Calu3 (cell line): Measurements from ENCODE around the gene TEAD4. TPM values are rescaled to one million over a fixed set of nuclear protein-coding genes. Genes with fewer than 3 reads are reported as not detected.

Experiments
- BruUV-seq: library from RNA; stranded (reverse); fragments of 400-500 nt; replicated peaks from 2 replicates; lab custom pipeline; 2021; lab: Mats Ljungman, UMichigan
- CTCF ChIA-PET: fragments of 300-600 bp; sonication (Branson Sonifier 250); formaldehyde crosslinking; loops from one replicate; lab custom pipeline; 2022; ENCODE audit warnings: antibody characterized with exemption; lab: Charles Lee
- DNase-seq: peaks from one replicate; pipeline ENCODE4 v3.0.0; 2022
- H3K27ac Mint-ChIP-seq: one replicate; pipeline ENCODE4 v1.8.0; 2022; ENCODE audit warnings: mixed read lengths; ENCODE audit not compliant: unreplicated experiment
- H3K27me3 Mint-ChIP-seq: one replicate; pipeline ENCODE4 v1.8.0; 2022; ENCODE audit warnings: mixed read lengths; ENCODE audit not compliant: unreplicated experiment
- H3K36me3 Mint-ChIP-seq: one replicate; pipeline ENCODE4 v1.8.0; 2022; ENCODE audit warnings: mild to moderate bottlenecking, moderate library complexity, mixed read lengths; ENCODE audit not compliant: insufficient read depth, unreplicated experiment
- H3K4me1 Mint-ChIP-seq: one replicate; pipeline ENCODE4 v1.8.0; 2022; ENCODE audit warnings: mild to moderate bottlenecking, low read depth, mixed read lengths; ENCODE audit not compliant: unreplicated experiment
- H3K4me3 Mint-ChIP-seq: one replicate; pipeline ENCODE4 v1.8.0; 2022; ENCODE audit warnings: mild to moderate bottlenecking, low read depth, moderate library complexity, mixed read lengths; ENCODE audit not compliant: unreplicated experiment
- H3K9me3 Mint-ChIP-seq: one replicate; pipeline ENCODE4 v1.8.0; 2022; ENCODE audit warnings: low read depth, mixed read lengths; ENCODE audit not compliant: unreplicated experiment
- intact Hi-C: fragments of 100-400 bp; cut with micrococcal nuclease; formaldehyde crosslinking; loops from one replicate; pipeline ENCODE4 v1.10.0; 2022; ENCODE audit not compliant: unreplicated experiment
- total RNA-seq: library from RNA; stranded (reverse); gene quantifications from 2 replicates; pipeline ENCODE4 v1.2.3, GENCODE V29; 2022
- TF ChIP-seq, protein P1 (sequence below): fragments of 200-600 bp; IDR thresholded peaks from one replicate; pipeline ENCODE4 v1.8.0; 2022; ENCODE audit warnings: antibody characterized with exemption; ENCODE audit not compliant: unreplicated experiment

TEAD4 gene
- total RNA-seq, 1 experiment from 2014 or later: 33.0 TPM

- peaks cover 28% of the 10 kb centered on the region for H3K4me1 Mint-ChIP-seq
- intact Hi-C loops: no loop called here
- H3K27ac Mint-ChIP-seq: no peak overlapping the region
- DNase-seq: no peak
- CTCF ChIA-PET: no interaction called here
- TF ChIP-seq, protein P1, sequence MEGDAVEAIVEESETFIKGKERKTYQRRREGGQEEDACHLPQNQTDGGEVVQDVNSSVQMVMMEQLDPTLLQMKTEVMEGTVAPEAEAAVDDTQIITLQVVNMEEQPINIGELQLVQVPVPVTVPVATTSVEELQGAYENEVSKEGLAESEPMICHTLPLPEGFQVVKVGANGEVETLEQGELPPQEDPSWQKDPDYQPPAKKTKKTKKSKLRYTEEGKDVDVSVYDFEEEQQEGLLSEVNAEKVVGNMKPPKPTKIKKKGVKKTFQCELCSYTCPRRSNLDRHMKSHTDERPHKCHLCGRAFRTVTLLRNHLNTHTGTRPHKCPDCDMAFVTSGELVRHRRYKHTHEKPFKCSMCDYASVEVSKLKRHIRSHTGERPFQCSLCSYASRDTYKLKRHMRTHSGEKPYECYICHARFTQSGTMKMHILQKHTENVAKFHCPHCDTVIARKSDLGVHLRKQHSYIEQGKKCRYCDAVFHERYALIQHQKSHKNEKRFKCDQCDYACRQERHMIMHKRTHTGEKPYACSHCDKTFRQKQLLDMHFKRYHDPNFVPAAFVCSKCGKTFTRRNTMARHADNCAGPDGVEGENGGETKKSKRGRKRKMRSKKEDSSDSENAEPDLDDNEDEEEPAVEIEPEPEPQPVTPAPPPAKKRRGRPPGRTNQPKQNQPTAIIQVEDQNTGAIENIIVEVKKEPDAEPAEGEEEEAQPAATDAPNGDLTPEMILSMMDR: no peak
- peaks cover 51% of the 10 kb centered on the region for H3K36me3 Mint-ChIP-seq
- H3K4me3 Mint-ChIP-seq: no peak overlapping the region
- no TSS peak for BruUV-seq
- H3K27me3 Mint-ChIP-seq: no peaks in the 10 kb centered on the region
- H3K9me3 Mint-ChIP-seq: no peaks in the 10 kb centered on the region
Measured at GRCh38 chr12:2963154-2963759, 4.1 kb downstream of the TEAD4 start.

- Mint-ChIP-seq H3K4me1 (peaks cover 27% of the 10 kb centered on the region), H3K9me3 (no peaks in the 10 kb centered on the region), H3K36me3 (peaks cover 45% of the 10 kb centered on the region), H3K27me3 (no peaks in the 10 kb centered on the region), H3K4me3 (no peak overlapping the region), H3K27ac (no peak overlapping the region)
- intact Hi-C loops: no loop called here
- CTCF ChIA-PET: no interaction called here
- no peak for DNase-seq
- BruUV-seq: no TSS peak
- TF ChIP-seq, protein P1: no peak
Measured at GRCh38 chr12:2963760-2964292, 4.6 kb downstream of the TEAD4 start.

GRCh38 chr12:2967651-2968050, 8.5 kb downstream of the TEAD4 start:
- Mint-ChIP-seq H3K9me3 (no peaks in the 10 kb centered on the region), H3K27me3 (no peaks in the 10 kb centered on the region), H3K4me1 (peaks cover 9% of the 10 kb centered on the region), H3K4me3 (no peak overlapping the region), H3K36me3 (peaks cover 17% of the 10 kb centered on the region), H3K27ac (no peak overlapping the region)
- no TSS peak for BruUV-seq
- DNase-seq: no peak
- intact Hi-C loops: no loop called here
- TF ChIP-seq, protein P1: no peak
- CTCF ChIA-PET: interaction anchor here (0.6 to 0.7 kb wide), 3 partner anchors 9 to 1736 kb away, joined by 3 to 4 read pairs (median 4); no protein-coding TSS in a partner anchor

- peaks cover 5% of the 10 kb centered on the region for H3K36me3 Mint-ChIP-seq
- CTCF ChIA-PET: no interaction called here
- BruUV-seq: no TSS peak
- H3K27ac Mint-ChIP-seq: no peak overlapping the region
- H3K4me3 Mint-ChIP-seq: no peak overlapping the region
- TF ChIP-seq, protein P1: no peak
- no peaks in the 10 kb centered on the region for H3K9me3 Mint-ChIP-seq
- H3K4me1 Mint-ChIP-seq: no peaks in the 10 kb centered on the region
- DNase-seq: no peak
- intact Hi-C loops: no loop called here
- no peaks in the 10 kb centered on the region for H3K27me3 Mint-ChIP-seq
Measured at GRCh38 chr12:2970744-2971143, 11.5 kb downstream of the TEAD4 start.
